H9 (cell line): ENCODE data around the gene ACADL. TPM values are rescaled to one million over a fixed set of nuclear protein-coding genes. Genes with fewer than 3 reads are reported as not detected.

Experiments
- DNase-seq: peaks from one replicate; pipeline ENCODE4 v3.0.0-alpha.2; 2017
- H2AFZ ChIP-seq: one replicate; pipeline ENCODE4 v1.6.1; 2013; ENCODE audit warnings: mild to moderate bottlenecking, low read length, control low read depth, moderate library complexity
- H2AK5ac ChIP-seq: 2 replicates; pipeline ENCODE4 v1.6.1; 2013; ENCODE audit warnings: low read length, control low read depth, mixed read lengths; ENCODE audit not compliant: insufficient read length
- H2BK120ac ChIP-seq: one replicate; pipeline ENCODE4 v1.6.1; 2013; ENCODE audit warnings: low read depth, mild to moderate bottlenecking, low read length, control low read depth, inconsistent platforms; ENCODE audit not compliant: poor library complexity, severe bottlenecking
- H2BK12ac ChIP-seq: 2 replicates; pipeline ENCODE4 v1.6.1; 2013; ENCODE audit warnings: low read length, control low read depth, mixed read lengths, low read depth; ENCODE audit not compliant: insufficient read length
- H2BK15ac ChIP-seq: 2 replicates; pipeline ENCODE4 v1.6.1; 2013; ENCODE audit warnings: low read depth, low read length, control low read depth
- H2BK20ac ChIP-seq: one replicate; pipeline ENCODE4 v1.6.1; 2013; ENCODE audit warnings: low read depth, mild to moderate bottlenecking, low read length, control low read depth, inconsistent platforms; ENCODE audit not compliant: poor library complexity, severe bottlenecking
- H2BK5ac ChIP-seq: 2 replicates; pipeline ENCODE4 v1.6.1; 2013; ENCODE audit warnings: low read length, control low read depth, mixed read lengths; ENCODE audit not compliant: insufficient read length
- H3K14ac ChIP-seq: 2 replicates; pipeline ENCODE4 v1.6.1; 2013; ENCODE audit warnings: low read length, control low read depth; ENCODE audit not compliant: insufficient read depth
- H3K18ac ChIP-seq: 2 replicates; pipeline ENCODE4 v1.6.1; 2013; ENCODE audit warnings: low read depth, mild to moderate bottlenecking, mixed read lengths, low read length, control low read depth; ENCODE audit not compliant: insufficient read length
- H3K23ac ChIP-seq: 2 replicates; pipeline ENCODE4 v1.6.1; 2013; ENCODE audit warnings: low read length, control low read depth, mixed read lengths, low read depth; ENCODE audit not compliant: insufficient read length
- H3K23me2 ChIP-seq: 2 replicates; pipeline ENCODE4 v1.6.1; 2013; ENCODE audit warnings: low read depth, mild to moderate bottlenecking, mixed read lengths, low read length, control low read depth; ENCODE audit not compliant: insufficient read length, poor library complexity, severe bottlenecking
- H3K27ac ChIP-seq: 2 replicates; pipeline ENCODE4 v1.5.1; 2013; ENCODE audit warnings: low read length, control low read depth, mixed read lengths, low read depth; ENCODE audit not compliant: insufficient read length
- H3K27me3 ChIP-seq: 2 replicates; pipeline ENCODE4 v1.6.1; 2013; ENCODE audit warnings: low read length, control low read depth, inconsistent platforms; ENCODE audit not compliant: insufficient read depth
- H3K4ac ChIP-seq: 2 replicates; pipeline ENCODE4 v1.6.1; 2013; ENCODE audit warnings: low read depth, mild to moderate bottlenecking, control low read depth, inconsistent platforms, low read length, moderate library complexity
- H3K4me1 ChIP-seq: 2 replicates; pipeline ENCODE4 v1.6.1; 2013; ENCODE audit warnings: low read length, control low read depth, inconsistent platforms; ENCODE audit not compliant: insufficient read depth
- H3K4me2 ChIP-seq: 2 replicates; pipeline ENCODE4 v1.6.1; 2013; ENCODE audit warnings: low read length, control low read depth, mixed read lengths; ENCODE audit not compliant: insufficient read length, insufficient read depth
- H3K56ac ChIP-seq: 2 replicates; pipeline ENCODE4 v1.6.1; 2013; ENCODE audit warnings: low read depth, mild to moderate bottlenecking, mixed read lengths, low read length, control low read depth; ENCODE audit not compliant: insufficient read length
- H3K79me1 ChIP-seq: 2 replicates; pipeline ENCODE4 v1.6.1; 2013; ENCODE audit warnings: low read depth, mild to moderate bottlenecking, moderate library complexity, low read length, control low read depth, inconsistent platforms; ENCODE audit not compliant: insufficient read depth, poor library complexity, severe bottlenecking
- H3K79me2 ChIP-seq: 2 replicates; pipeline ENCODE4 v1.6.1; 2013; ENCODE audit warnings: low read length, control low read depth, inconsistent platforms; ENCODE audit not compliant: insufficient read depth
- H3K9ac ChIP-seq: 2 replicates; pipeline ENCODE4 v1.6.1; 2013; ENCODE audit warnings: low read length, control low read depth, mixed read lengths; ENCODE audit not compliant: insufficient read length; ENCODE audit errors: extremely low read depth
- H3K9me3 ChIP-seq: one replicate; pipeline ENCODE4 v1.6.1; 2013; ENCODE audit warnings: low read depth, low read length, inconsistent platforms; ENCODE audit not compliant: control insufficient read depth
- H3T11ph ChIP-seq: one replicate; pipeline ENCODE4 v1.6.1; 2013; ENCODE audit warnings: mild to moderate bottlenecking, low read length, control low read depth, inconsistent platforms
- H4K20me1 ChIP-seq: one replicate; pipeline ENCODE4 v1.6.1; 2013; ENCODE audit not compliant: control insufficient read depth, insufficient read length, insufficient read depth
- H4K5ac ChIP-seq: 2 replicates; pipeline ENCODE4 v1.6.1; 2013; ENCODE audit warnings: low read depth, mild to moderate bottlenecking, mixed read lengths, low read length, control low read depth; ENCODE audit not compliant: insufficient read length
- H4K8ac ChIP-seq: replicated peaks from 2 replicates; pipeline ENCODE4 v1.6.1; 2013; ENCODE audit warnings: low read length, control low read depth, mixed read lengths, low read depth; ENCODE audit not compliant: insufficient read length
- H4K91ac ChIP-seq: 2 replicates; pipeline ENCODE4 v1.6.1; 2013; ENCODE audit warnings: low read depth, mild to moderate bottlenecking, moderate library complexity, mixed read lengths, low read length, control low read depth; ENCODE audit not compliant: insufficient read length
- H3K27ac Mint-ChIP-seq, 3 experiments: 2 replicates in 2 of 3; 3 replicates in 1 of 3; pipeline ENCODE4 v1.8.0; 2020 to 2021; ENCODE audit warnings: mixed read lengths in 3 of 3, mild to moderate bottlenecking in 1 of 3, moderate library complexity in 1 of 3
- H3K27me3 Mint-ChIP-seq: 2 replicates; pipeline ENCODE4 v1.8.0; 2021; ENCODE audit warnings: low read depth, mild to moderate bottlenecking, moderate library complexity, mixed read lengths
- H3K36me3 Mint-ChIP-seq, 3 experiments: 2 replicates in 2 of 3; 3 replicates in 1 of 3; pipeline ENCODE4 v1.8.0; 2020 to 2021; ENCODE audit warnings: low read depth in 3 of 3, mixed read lengths in 3 of 3; ENCODE audit not compliant: insufficient read depth in 1 of 3
- H3K4me1 Mint-ChIP-seq, 2 experiments: 2 replicates each; pipeline ENCODE4 v1.8.0; 2020; ENCODE audit warnings: mixed read lengths in 2 of 2
- H3K4me3 Mint-ChIP-seq, 2 experiments: 2 replicates in 1 of 2; 3 replicates in 1 of 2; pipeline ENCODE4 v1.8.0; 2020 to 2021; ENCODE audit warnings: mild to moderate bottlenecking in 2 of 2, mixed read lengths in 2 of 2, moderate library complexity in 1 of 2
- H3K9me3 Mint-ChIP-seq, 2 experiments: 2 replicates in 1 of 2; 3 replicates in 1 of 2; pipeline ENCODE4 v1.8.0; 2020; ENCODE audit warnings: mild to moderate bottlenecking in 2 of 2, mixed read lengths in 2 of 2, moderate library complexity in 1 of 2
- CTCF ChIP-seq: fragments of 200-600 bp; sonication (generic); conservative IDR thresholded peaks from 3 replicates; pipeline ENCODE4 v1.8.0; 2021; ENCODE audit warnings: antibody characterized with exemption, mild to moderate bottlenecking
- whole genome bisulfite sequencing: extraction: QIAGEN DNeasy Blood & Tissue Kit; methylation state at CpG from one replicate; pipeline ENCODE4 v1.1.7; 2013; ENCODE audit warnings: missing lambda C conversion rate, low lambda C conversion rate, mixed read lengths; ENCODE audit not compliant: insufficient read length; ENCODE audit errors: extremely low coverage; 5-methylcytosine and 5-hydroxymethylcytosine counted together
- total RNA-seq: library from RNA; stranded (reverse); gene quantifications from 2 replicates; pipeline ENCODE4 v1.2.1, GENCODE V29; 2021

ACADL gene
- total RNA-seq, 1 experiment from 2014 or later = 0.26 TPM

- Mint-ChIP-seq H3K4me1 (no peaks in the 10 kb centered on the region), H3K36me3 (no peaks in the 10 kb centered on the region), H3K9me3 (no peaks in the 10 kb centered on the region), H3K4me3 (no peak overlapping the region), H3K27me3 (no peaks in the 10 kb centered on the region; the same call in 1 of the 2 replicates), H3K27ac (peak overlapping the region in 1 of 3 experiments; percentile 21; a peak in 1 of 7 replicates)
- no peaks in the 10 kb centered on the region for H3K79me1 ChIP-seq
- TF ChIP-seq CTCF = no peak
- no peak overlapping the region for H2BK15ac ChIP-seq
- no peak overlapping the region for H3K18ac ChIP-seq
- no peaks in the 10 kb centered on the region for H3K79me2 ChIP-seq
- no peak overlapping the region for H3K14ac ChIP-seq
- no peak overlapping the region for H3K56ac ChIP-seq
- no peak overlapping the region for H3K23ac ChIP-seq
- WGBS = no CpG with 5 or more reads among the region's 3 CpGs
- H4K91ac ChIP-seq = no peak overlapping the region
- no peak overlapping the region for H2BK5ac ChIP-seq
- no peak overlapping the region for H3K27ac ChIP-seq
- H3K23me2 ChIP-seq = no peaks in the 10 kb centered on the region
- no peak for DNase-seq
- no peak overlapping the region for H4K8ac ChIP-seq
- H2BK120ac ChIP-seq = no peak overlapping the region
- H3K4me1 ChIP-seq = no peaks in the 10 kb centered on the region
- no peak overlapping the region for H3K9ac ChIP-seq
- H3T11ph ChIP-seq = no peak overlapping the region
- H3K27me3 ChIP-seq = no peaks in the 10 kb centered on the region
- no peak overlapping the region for H3K4ac ChIP-seq
- H4K20me1 ChIP-seq = no peaks in the 10 kb centered on the region
- H2AK5ac ChIP-seq = no peak overlapping the region
- no peak overlapping the region for H2AFZ ChIP-seq
- H3K4me2 ChIP-seq = no peak overlapping the region
- H3K9me3 ChIP-seq = no peaks in the 10 kb centered on the region
- no peak overlapping the region for H2BK20ac ChIP-seq
- H2BK12ac ChIP-seq = no peak overlapping the region
- no peak overlapping the region for H4K5ac ChIP-seq
These were observed 43.9 kb upstream of the ACADL start for GRCh38 chr2:210269148-210269547.
